Measurements from ENCODE around the gene RASA3. TPM values are rescaled to one million over a fixed set of nuclear protein-coding genes. Genes with fewer than 3 reads are reported as not detected.

RASA3 gene
- total RNA-seq, 1 experiment from 2014 or later, result 0.26 TPM

GRCh38 chr13:113997845-113998751 is 134.3 kb downstream of the RASA3 start:
- H3K27ac Mint-ChIP-seq (ENCODE audit: unreplicated experiment), result no peak overlapping the region
- no peak for DNase-seq
- H3K9me3 Mint-ChIP-seq (ENCODE audit: low read depth, unreplicated experiment), result no peaks in the 10 kb centered on the region
- no peaks in the 10 kb centered on the region for H3K36me3 Mint-ChIP-seq (ENCODE audit: insufficient read depth, unreplicated experiment)
- H3K4me1 Mint-ChIP-seq (ENCODE audit: low read depth, unreplicated experiment), result no peaks in the 10 kb centered on the region
- TF ChIP-seq, protein P1, sequence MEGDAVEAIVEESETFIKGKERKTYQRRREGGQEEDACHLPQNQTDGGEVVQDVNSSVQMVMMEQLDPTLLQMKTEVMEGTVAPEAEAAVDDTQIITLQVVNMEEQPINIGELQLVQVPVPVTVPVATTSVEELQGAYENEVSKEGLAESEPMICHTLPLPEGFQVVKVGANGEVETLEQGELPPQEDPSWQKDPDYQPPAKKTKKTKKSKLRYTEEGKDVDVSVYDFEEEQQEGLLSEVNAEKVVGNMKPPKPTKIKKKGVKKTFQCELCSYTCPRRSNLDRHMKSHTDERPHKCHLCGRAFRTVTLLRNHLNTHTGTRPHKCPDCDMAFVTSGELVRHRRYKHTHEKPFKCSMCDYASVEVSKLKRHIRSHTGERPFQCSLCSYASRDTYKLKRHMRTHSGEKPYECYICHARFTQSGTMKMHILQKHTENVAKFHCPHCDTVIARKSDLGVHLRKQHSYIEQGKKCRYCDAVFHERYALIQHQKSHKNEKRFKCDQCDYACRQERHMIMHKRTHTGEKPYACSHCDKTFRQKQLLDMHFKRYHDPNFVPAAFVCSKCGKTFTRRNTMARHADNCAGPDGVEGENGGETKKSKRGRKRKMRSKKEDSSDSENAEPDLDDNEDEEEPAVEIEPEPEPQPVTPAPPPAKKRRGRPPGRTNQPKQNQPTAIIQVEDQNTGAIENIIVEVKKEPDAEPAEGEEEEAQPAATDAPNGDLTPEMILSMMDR (IDR thresholded peaks at IDR 0.05; ENCODE audit: unreplicated experiment), result no peak
- intact Hi-C loops (cut with micrococcal nuclease; ENCODE audit: unreplicated experiment), result no loop called here
- CTCF ChIA-PET, result no interaction called here
- no TSS peak for BruUV-seq (replicated peaks)
- H3K4me3 Mint-ChIP-seq (ENCODE audit: low read depth, unreplicated experiment), result no peak overlapping the region
- no peaks in the 10 kb centered on the region for H3K27me3 Mint-ChIP-seq (ENCODE audit: unreplicated experiment)

GRCh38 chr13:113996912-113997745 is 135.3 kb downstream of the RASA3 start:
- Mint-ChIP-seq H3K36me3 (ENCODE audit: insufficient read depth, unreplicated experiment) (no peaks in the 10 kb centered on the region), H3K27me3 (ENCODE audit: unreplicated experiment) (no peaks in the 10 kb centered on the region), H3K4me3 (ENCODE audit: low read depth, unreplicated experiment) (no peak overlapping the region), H3K4me1 (ENCODE audit: low read depth, unreplicated experiment) (no peaks in the 10 kb centered on the region), H3K27ac (ENCODE audit: unreplicated experiment) (no peak overlapping the region), H3K9me3 (ENCODE audit: low read depth, unreplicated experiment) (no peaks in the 10 kb centered on the region)
- no peak for DNase-seq
- CTCF ChIA-PET, result no interaction called here
- TF ChIP-seq, protein P1 (IDR thresholded peaks at IDR 0.05; ENCODE audit: unreplicated experiment), result no peak
- BruUV-seq (replicated peaks), result no TSS peak
- intact Hi-C loops (cut with micrococcal nuclease; ENCODE audit: unreplicated experiment), result no loop called here

- CTCF ChIA-PET, result no interaction called here
- no peak for DNase-seq
- no peaks in the 10 kb centered on the region for H3K36me3 Mint-ChIP-seq (ENCODE audit: insufficient read depth, unreplicated experiment)
- H3K4me3 Mint-ChIP-seq (ENCODE audit: low read depth, unreplicated experiment), result no peak overlapping the region
- H3K9me3 Mint-ChIP-seq (ENCODE audit: low read depth, unreplicated experiment), result peaks cover 4% of the 10 kb centered on the region
- BruUV-seq (replicated peaks), result no TSS peak
- no peaks in the 10 kb centered on the region for H3K27me3 Mint-ChIP-seq (ENCODE audit: unreplicated experiment)
- TF ChIP-seq, protein P1 (IDR thresholded peaks at IDR 0.05; ENCODE audit: unreplicated experiment), result no peak
- H3K27ac Mint-ChIP-seq (ENCODE audit: unreplicated experiment), result no peak overlapping the region
- H3K4me1 Mint-ChIP-seq (ENCODE audit: low read depth, unreplicated experiment), result no peaks in the 10 kb centered on the region
- intact Hi-C loops (cut with micrococcal nuclease; ENCODE audit: unreplicated experiment), result no loop called here
Measured at GRCh38 chr13:113996081-113996911, 136.1 kb downstream of the RASA3 start.

DNA sequence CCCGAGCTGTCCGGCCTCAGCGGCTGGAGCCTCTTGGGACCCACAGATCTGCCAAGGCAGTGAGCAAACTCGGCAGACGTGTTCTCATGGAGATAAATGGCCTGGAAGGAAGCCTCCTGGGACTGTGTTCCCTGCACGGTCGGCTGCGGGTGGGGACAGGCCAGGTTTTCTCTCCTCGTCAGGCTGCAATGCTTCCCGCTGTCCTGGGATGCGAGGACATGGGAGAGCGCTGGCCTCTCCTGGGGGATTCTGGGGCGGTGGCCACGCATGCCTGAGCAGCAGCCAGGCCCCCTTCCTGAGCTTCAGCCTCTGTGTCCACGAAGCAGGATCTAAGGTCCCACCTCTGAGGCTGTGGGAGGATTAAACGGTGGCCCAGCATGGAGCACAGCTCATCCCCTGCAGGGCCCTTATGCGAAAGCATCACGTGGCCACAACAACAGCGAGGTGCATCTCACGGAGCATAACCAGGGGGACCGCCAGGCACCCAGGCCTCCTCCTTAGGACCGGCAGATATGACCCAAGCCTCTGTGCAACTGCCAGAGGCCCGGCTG is 137.3 kb downstream of the RASA3 start:
- no peak for DNase-seq
- BruUV-seq (replicated peaks), result no TSS peak
- CTCF ChIA-PET, result no interaction called here
- Mint-ChIP-seq H3K27ac (ENCODE audit: unreplicated experiment) (no peak overlapping the region), H3K27me3 (ENCODE audit: unreplicated experiment) (no peaks in the 10 kb centered on the region), H3K4me1 (ENCODE audit: low read depth, unreplicated experiment) (no peaks in the 10 kb centered on the region), H3K36me3 (ENCODE audit: insufficient read depth, unreplicated experiment) (peaks cover under 1% of the 10 kb centered on the region), H3K9me3 (ENCODE audit: low read depth, unreplicated experiment) (peaks cover 4% of the 10 kb centered on the region), H3K4me3 (ENCODE audit: low read depth, unreplicated experiment) (no peak overlapping the region)
- TF ChIP-seq, protein P1 (IDR thresholded peaks at IDR 0.05; ENCODE audit: unreplicated experiment), result no peak
- intact Hi-C loops (cut with micrococcal nuclease; ENCODE audit: unreplicated experiment), result no loop called here
